ENCODE results near the gene CDKN2D.

The CDKN2D gene

DNA sequence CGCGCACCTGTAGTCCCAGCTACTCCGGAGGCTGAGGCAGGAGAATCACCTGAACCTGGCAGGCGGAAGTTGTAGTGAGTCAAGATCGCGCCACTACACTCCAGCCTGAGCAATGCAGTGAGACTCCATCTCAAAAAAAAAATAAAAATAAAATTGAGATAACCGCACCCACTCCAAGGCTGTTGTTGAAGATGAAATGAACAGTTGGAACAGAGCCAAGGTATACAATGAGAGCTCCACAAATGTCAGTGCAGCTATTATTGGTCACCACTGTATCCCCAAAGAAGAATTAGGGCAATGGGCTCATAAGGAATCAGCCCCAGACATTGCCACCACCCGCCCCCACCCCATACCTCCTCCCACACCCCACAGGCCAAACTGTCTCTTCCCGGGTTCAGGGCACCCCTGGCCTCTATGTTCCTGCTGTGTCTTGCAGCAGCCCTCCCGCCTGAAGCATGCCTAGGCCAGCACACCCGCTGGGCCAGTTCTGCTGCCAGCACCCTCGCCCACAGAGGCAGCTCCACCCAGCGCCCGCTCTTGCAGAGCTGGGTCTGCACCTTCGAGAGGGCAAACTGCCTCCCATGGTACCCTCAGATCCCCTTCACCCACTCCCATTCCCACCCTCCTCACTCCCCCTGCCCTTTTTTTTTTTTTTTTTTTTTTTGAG is 48.0 kb downstream of the CDKN2D start:
- DNase-seq (ENCODE audit: low read depth), result no peak

- no peak for DNase-seq (ENCODE audit: low read depth)
These were observed 49.4 kb downstream of the CDKN2D start for GRCh38 chr19:10519421-10519820.

DNA sequence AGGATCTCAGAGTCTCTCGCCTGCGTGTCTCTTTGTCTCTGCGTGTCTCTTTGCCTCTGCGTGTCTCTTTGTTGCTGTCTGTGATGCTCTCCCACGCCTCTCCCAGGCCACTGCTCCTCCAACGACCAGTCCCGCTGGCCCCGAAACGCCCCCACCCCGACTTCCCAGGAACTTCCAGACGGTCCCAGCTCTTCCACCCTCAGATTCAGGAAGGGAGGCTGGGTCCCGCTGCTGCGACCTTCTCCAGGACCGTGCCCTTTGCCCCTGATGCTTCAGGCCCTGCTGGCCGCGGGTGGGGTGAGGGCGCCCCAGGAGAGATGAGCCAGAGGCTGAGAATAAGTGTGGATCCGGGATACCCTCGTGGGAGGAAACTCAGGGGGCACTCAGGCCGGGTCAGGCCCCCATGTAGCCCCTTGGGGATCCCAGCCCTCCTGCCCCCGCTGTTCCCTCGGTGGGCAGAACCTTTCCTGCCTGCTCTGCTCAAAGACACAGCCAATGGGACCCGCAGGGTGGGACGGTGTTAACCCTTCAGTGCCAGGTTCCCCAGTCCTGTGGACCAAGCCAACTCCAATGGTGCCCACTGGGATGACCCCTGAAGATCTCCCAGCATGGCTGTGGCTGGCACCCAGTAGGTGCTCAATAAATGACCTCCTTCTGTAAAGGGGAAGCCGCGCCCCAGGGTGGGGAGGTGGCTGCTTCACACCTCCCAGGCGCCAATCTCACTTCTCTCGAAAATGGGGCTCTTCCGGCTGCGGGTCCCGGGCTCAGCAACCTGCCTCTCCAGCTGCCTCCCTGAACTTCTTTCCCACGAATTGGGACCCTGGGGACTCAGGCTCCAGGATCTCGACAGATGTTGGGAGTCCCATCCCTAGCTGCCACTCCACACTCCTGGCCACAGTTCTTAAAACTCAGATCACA is 50.1 kb downstream of the CDKN2D start:
- no peak for DNase-seq (ENCODE audit: low read depth)

DNA sequence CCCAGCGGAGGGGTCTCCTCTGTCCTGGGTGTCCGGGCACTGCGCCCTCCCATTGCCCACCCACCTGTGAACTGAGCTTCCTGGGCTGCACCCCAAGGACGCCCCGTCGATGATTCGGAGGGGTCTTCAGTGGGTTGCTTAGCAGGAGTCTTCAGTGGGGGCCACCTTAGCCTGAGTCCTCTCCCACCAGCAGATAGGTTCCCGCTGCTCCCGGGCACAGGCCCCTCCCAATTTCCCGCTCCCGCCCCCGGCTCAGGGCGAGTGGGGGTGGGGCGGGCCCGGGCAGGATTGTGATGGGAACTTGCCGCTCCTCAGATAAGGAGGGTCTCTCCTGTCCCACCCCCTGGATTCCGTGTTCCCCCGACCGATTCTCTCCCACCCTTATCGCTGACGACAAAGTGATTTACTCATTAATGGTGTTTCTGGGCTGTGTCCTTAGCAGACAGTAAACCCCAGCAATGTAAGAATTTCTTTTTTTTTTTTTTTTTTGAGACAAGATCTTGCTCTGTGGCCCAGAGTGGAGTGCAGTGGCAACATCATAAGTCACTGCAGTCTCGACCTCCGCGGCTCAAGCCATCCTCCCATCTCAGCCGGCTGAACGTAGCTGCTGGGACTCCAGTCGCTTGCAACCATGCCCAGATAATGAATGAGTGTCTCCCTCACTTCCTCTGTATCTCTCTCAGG is 50.9 kb downstream of the CDKN2D start:
- no peak for DNase-seq (ENCODE audit: low read depth)

DNA sequence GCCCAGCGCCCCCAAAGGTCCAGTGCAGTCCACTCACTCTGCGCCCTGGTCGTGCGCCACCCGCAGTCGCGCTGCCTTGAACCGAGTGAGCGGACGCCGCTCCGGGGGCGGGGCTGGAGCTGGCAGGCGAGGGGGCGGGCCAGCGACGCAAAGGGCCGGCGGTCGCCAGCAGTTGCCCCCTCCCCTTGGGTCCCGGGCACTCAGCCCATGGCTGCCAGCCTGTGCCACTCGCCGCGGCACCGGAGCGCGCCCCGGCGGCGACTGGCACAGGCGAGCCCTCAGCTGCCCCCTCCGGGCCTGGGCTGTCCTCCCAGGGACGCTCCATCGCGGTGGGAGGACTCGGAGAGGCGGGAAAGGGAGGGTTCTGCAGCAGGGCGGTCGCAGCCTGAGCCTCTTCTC is 51.4 kb downstream of the CDKN2D start, which contains the start of gene S1PR5:
TSS of gene S1PR5 (minus strand) at position 87 of the 399 bp plus-strand sequence. CDS start 2,436 bp downstream, outside the sequence.
- no peak for DNase-seq (ENCODE audit: low read depth)

DNA sequence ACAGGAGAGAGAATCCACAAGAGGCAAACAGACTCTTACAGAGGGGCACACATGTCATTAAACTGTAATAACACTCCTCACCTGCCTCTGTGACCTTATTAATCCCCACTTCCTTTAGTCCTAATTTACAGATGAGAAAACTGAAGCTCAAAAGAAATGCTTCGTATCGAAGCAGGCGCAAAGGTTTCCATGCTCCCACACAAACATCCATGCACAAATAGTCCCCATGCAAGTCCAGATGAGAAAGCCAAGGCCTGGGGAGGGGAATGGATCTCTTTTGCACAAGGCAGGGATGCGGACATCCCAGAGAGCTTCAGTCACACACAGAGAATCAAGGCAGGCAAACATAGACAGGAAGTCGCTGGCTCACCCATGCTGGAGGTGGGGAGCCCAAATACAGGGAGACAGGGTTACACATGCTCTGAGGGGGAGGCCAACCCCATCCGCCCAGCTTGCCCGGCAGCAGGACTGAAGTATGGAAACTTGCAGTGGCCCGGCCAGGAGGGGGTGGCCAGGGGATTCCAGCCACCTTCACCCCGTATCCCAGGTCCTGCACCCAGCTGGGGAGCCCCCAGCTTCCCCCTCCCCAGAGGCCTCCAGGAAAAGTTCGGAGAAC is 52.0 kb downstream of the CDKN2D start:
- no peak for DNase-seq (ENCODE audit: low read depth)

Data from stimulated activated CD8-positive, alpha-beta memory T cell treated with anti-CD3 and anti-CD28 coated beads, Interleukin-12 subunit alpha, Interleukin-12 subunit beta, amount 100 ng/mL, for 4 hours (primary cell).